Left lung (tissue), 14 donors: ENCODE data around the gene SULT1A2. TPM values are rescaled to one million over a fixed set of nuclear protein-coding genes. Genes with fewer than 3 reads are reported as not detected.
"Not testable (repeated sequence)": the region's sequence is repeated elsewhere in the genome, so short reads cannot be mapped to it uniquely, and the experiment has no call there.

Source experiments
- ATAC-seq: fragments of 200-7000 bp; cut with Tn5 transposase; one replicate; pipeline ENCODE4 v1.9.1; 2020; ENCODE audit warnings: moderate library complexity
- DNase-seq, 4 donors: peaks; one replicate each; pipeline ENCODE4 v3.0.0-alpha.2; 2013 to 2020
- H3K27ac ChIP-seq, 2 donors: fragments of 200-600 bp; sonication (generic) in 1 of 2; one replicate each; pipeline versions ENCODE4 v1.5.0 to v1.8.0; 2020 to 2021
- H3K27me3 ChIP-seq, 2 donors: fragments of 200-600 bp; sonication (generic) in 1 of 2; one replicate each; pipeline versions ENCODE4 v1.5.0 to v1.8.0; 2020 to 2021
- H3K36me3 ChIP-seq, 2 donors: fragments of 200-600 bp; sonication (generic) in 1 of 2; one replicate each; pipeline versions ENCODE4 v1.5.0 to v1.8.0; 2020 to 2021
- H3K4me1 ChIP-seq, 2 donors: fragments of 200-600 bp; one replicate each; pipeline ENCODE4 v1.8.0; 2021
- H3K4me3 ChIP-seq, 2 donors: fragments of 200-600 bp; sonication (generic) in 1 of 2; one replicate each; pipeline versions ENCODE4 v1.5.0 to v1.8.0; 2020 to 2021; ENCODE audit warnings: mild to moderate bottlenecking in 1 of 2
- H3K9me3 ChIP-seq, 2 donors: fragments of 200-600 bp; sonication (generic) in 1 of 2; one replicate each; pipeline versions ENCODE4 v1.5.0 to v1.8.0; 2020 to 2021
- CTCF ChIP-seq, 2 donors: fragments of 200-600 bp; sonication (generic) in 1 of 2; IDR thresholded peaks; one replicate each; pipeline versions ENCODE4 v1.5.0 to v1.8.0; 2021; ENCODE audit warnings: antibody characterized with exemption in 2 of 2
- intact Hi-C, 2 donors: fragments of 100-400 bp; cut with DNase I; formaldehyde crosslinking; loops; one replicate each; pipeline versions ENCODE4 v1.11.2 to v1.14.2; 2022
- long read RNA-seq, 12 donors: library from polyadenylated mRNA in 2 of 12; unstranded in 2 of 12; transcript quantifications; one replicate each; pipeline ENCODE4 v2.0.0 and lab custom pipeline, GENCODE V29; 2019 to 2026
- polyA plus RNA-seq, 6 donors: library from polyadenylated mRNA; unstranded; fragments of 120-200 nt; gene quantifications; one replicate each; pipeline ENCODE4 v1.2.1, GENCODE V29; 2013; ENCODE audit not compliant: insufficient read length in 6 of 6
- total RNA-seq, 2 donors: library from RNA; stranded (reverse); fragmentation: NEBNext Ultra II Directional; extraction: Animal tissue kit (Norgen Biotek cat#: 25700); gene quantifications; one replicate each; pipeline ENCODE4 v1.2.1, GENCODE V29; 2021
- donor health status: DM: no; HTN: yes; CAD: no.
- donor health status: DM: no; HTN: no; CAD: no.

Gene SULT1A2
- total RNA-seq (10 to 100 TPM in 1 of 2 donors, 1 to 10 TPM in 1; 5.2 to 16.6 TPM), polyA plus RNA-seq (1 to 10 TPM; 2.9 to 3.9 (median 3.7) TPM)
- long read RNA-seq, donor 1, result 0 reads
- long read RNA-seq, donor 2, result 0 reads
- long read RNA-seq, donor 3, result 0 reads
- long read RNA-seq, donor 4, transcript SULT1A2-201 (8 exons, 1,090 nt), result major isoform, 8 of 39 reads
- long read RNA-seq, donor 4, partial matches to known transcripts, result 5 of 39 reads
- long read RNA-seq, donor 4, other reads (novel, unspliced or antisense), result 25 of 39 reads
- long read RNA-seq, donor 5, result 0 reads
- long read RNA-seq, donor 6, result 0 reads
- long read RNA-seq, donor 7, result 0 reads
- long read RNA-seq, donor 8, result 0 reads
- long read RNA-seq, donor 9, result 0 reads
- long read RNA-seq, donor 10, partial matches to known transcripts, result 0 of 10 reads
- long read RNA-seq, donor 10, other reads (novel, unspliced or antisense), result 7 of 10 reads
- long read RNA-seq, donor 11, result 0 reads
- long read RNA-seq, donor 12, result 0 reads

GRCh38 chr16:28596840-28597691 lies at the start of gene SULT1A2:
Gene SULT1A2, minus strand, starts transcription at chr16:28597050. Its CDS starts 1,120 bp downstream, at chr16:28595930.
- DNase-seq, result peak in 2 of 4 donors; percentile 64 to 68
- Histone ChIP-seq H3K4me3 (peak within 1 kb of the TSS in 1 of 2 donors; percentile 20), H3K27me3 (no peaks in the 10 kb centered on the region), H3K27ac (peak within 1 kb of the TSS; percentile 56 to 71), H3K4me1 (peaks cover 0 to 21% of the 10 kb centered on the region in 2 donors), H3K9me3 (no peaks in the 10 kb centered on the region), H3K36me3 (peaks cover 0 to 14% of the 10 kb centered on the region in 2 donors)
- ATAC-seq, result peak; percentile 78
- intact Hi-C loops, result no loop called here
- TF ChIP-seq CTCF (IDR thresholded peaks at IDR 0.05), result no peak

- H3K4me3 ChIP-seq, H3K27ac ChIP-seq, H3K9me3 ChIP-seq, H3K27me3 ChIP-seq, ATAC-seq, DNase-seq, H3K4me1 ChIP-seq, H3K36me3 ChIP-seq, intact Hi-C loops: not testable (repeated sequence)
Measured at GRCh38 chr16:28639959-28640358, 43.1 kb upstream of the SULT1A2 start.

- H3K36me3 ChIP-seq, H3K27me3 ChIP-seq, H3K4me1 ChIP-seq, H3K9me3 ChIP-seq, H3K4me3 ChIP-seq, DNase-seq, intact Hi-C loops, H3K27ac ChIP-seq, ATAC-seq: not testable (repeated sequence)
Measured at GRCh38 chr16:28638359-28638758, 41.5 kb upstream of the SULT1A2 start.

GRCh38 chr16:28637765-28638164 lies 40.9 kb upstream of the SULT1A2 start, which contains the start of gene NPIPB8:
Gene NPIPB8, plus strand, starts transcription at chr16:28638065. Its CDS starts 296 bp downstream, at chr16:28638361.
- DNase-seq, H3K4me1 ChIP-seq, ATAC-seq, H3K36me3 ChIP-seq, H3K27me3 ChIP-seq, H3K9me3 ChIP-seq, H3K27ac ChIP-seq, intact Hi-C loops, H3K4me3 ChIP-seq: not testable (repeated sequence)

GRCh38 chr16:28636093-28636823 lies 39.4 kb upstream of the SULT1A2 start:
- H3K4me1 ChIP-seq, H3K4me3 ChIP-seq, H3K36me3 ChIP-seq, H3K27ac ChIP-seq, intact Hi-C loops, DNase-seq, ATAC-seq, H3K27me3 ChIP-seq, H3K9me3 ChIP-seq: not testable (repeated sequence)

GRCh38 chr16:28630905-28631304 lies 34.1 kb upstream of the SULT1A2 start:
- DNase-seq, ATAC-seq, H3K36me3 ChIP-seq, intact Hi-C loops, H3K9me3 ChIP-seq, H3K27ac ChIP-seq, H3K27me3 ChIP-seq, H3K4me1 ChIP-seq, H3K4me3 ChIP-seq: not testable (repeated sequence)

- Histone ChIP-seq H3K4me3 (peak overlapping the region; percentile 54 to 58), H3K9me3 (no peaks in the 10 kb centered on the region), H3K4me1 (peaks cover 0 to 17% of the 10 kb centered on the region in 2 donors), H3K27me3 (peaks cover 0 to 7% of the 10 kb centered on the region in 2 donors), H3K36me3 (no peaks in the 10 kb centered on the region), H3K27ac (peak overlapping the region in 1 of 2 donors; percentile 55)
- ATAC-seq (peak; percentile 97), DNase-seq (peak; percentile 27 to 91 (median 52))
- no peak for TF ChIP-seq CTCF (IDR thresholded peaks at IDR 0.05)
- intact Hi-C loops, result no loop called here
Measured at GRCh38 chr16:28623172-28623711, 26.4 kb upstream of the SULT1A2 start.

- H3K36me3 ChIP-seq, intact Hi-C loops, H3K27me3 ChIP-seq, DNase-seq, H3K9me3 ChIP-seq: not testable (repeated sequence)
- peak; percentile 59 for ATAC-seq
- H3K4me1 ChIP-seq, result peaks cover 0 to 17% of the 10 kb centered on the region in 2 donors
- peak overlapping the region in 1 of 2 donors; percentile 55 for H3K27ac ChIP-seq
- peak overlapping the region; percentile 54 to 58 for H3K4me3 ChIP-seq
Measured at GRCh38 chr16:28622532-28623171, 25.8 kb upstream of the SULT1A2 start.
